Testis (tissue), 2 donors: Measurements from ENCODE around the gene RRP36.

Source experiments
- POLR2A ChIP-seq: fragments of 450-650 bp; IDR thresholded peaks from one replicate; pipeline ENCODE4 v1.6.1; 2017; ENCODE audit warnings: antibody characterized with exemption, mild to moderate bottlenecking, moderate library complexity
- TF ChIP-seq, protein P1 (sequence below), 3 experiments: fragments of 450-650 bp in 2 of 3; fragments of 200-600 bp in 1 of 3; sonication (generic) in 1 of 3; IDR thresholded peaks; one replicate each; pipeline ENCODE4 v1.5.1; 2016 to 2019; ENCODE audit warnings: antibody characterized with exemption in 3 of 3, mild to moderate bottlenecking in 2 of 3, moderate library complexity in 1 of 3

DNA sequence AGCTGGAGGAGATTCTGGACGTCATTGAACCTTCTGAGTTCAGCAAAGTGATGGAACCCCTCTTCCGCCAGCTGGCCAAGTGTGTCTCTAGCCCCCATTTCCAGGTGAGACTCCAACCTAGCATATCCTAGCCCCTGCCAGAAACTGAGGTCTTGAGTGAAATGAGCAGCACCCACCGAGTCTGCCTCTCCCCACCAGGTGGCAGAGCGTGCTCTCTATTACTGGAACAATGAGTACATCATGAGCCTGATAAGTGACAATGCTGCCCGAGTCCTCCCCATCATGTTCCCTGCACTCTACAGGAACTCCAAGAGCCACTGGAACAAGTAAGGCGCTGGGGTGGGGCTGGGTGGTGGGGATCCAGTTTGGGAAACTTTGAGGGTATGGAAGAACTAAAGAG, 12.3 kb upstream of the RRP36 start:
- TF ChIP-seq, protein P1, sequence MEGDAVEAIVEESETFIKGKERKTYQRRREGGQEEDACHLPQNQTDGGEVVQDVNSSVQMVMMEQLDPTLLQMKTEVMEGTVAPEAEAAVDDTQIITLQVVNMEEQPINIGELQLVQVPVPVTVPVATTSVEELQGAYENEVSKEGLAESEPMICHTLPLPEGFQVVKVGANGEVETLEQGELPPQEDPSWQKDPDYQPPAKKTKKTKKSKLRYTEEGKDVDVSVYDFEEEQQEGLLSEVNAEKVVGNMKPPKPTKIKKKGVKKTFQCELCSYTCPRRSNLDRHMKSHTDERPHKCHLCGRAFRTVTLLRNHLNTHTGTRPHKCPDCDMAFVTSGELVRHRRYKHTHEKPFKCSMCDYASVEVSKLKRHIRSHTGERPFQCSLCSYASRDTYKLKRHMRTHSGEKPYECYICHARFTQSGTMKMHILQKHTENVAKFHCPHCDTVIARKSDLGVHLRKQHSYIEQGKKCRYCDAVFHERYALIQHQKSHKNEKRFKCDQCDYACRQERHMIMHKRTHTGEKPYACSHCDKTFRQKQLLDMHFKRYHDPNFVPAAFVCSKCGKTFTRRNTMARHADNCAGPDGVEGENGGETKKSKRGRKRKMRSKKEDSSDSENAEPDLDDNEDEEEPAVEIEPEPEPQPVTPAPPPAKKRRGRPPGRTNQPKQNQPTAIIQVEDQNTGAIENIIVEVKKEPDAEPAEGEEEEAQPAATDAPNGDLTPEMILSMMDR (IDR thresholded peaks at IDR 0.05): peak; percentile 18 to 45 (median 44)
- no peak for TF ChIP-seq POLR2A
